ENCODE results near the gene PLCD3. TPM values are rescaled to one million over a fixed set of nuclear protein-coding genes. Genes with fewer than 3 reads are reported as not detected.

The PLCD3 gene
- total and polyA plus RNA-seq, 9 of the 15 experiments (the other 6 are each of a cell fraction or from before 2014, with no cell fraction given) = 0.20 to 22.6 (median 7.5) TPM

GRCh38 chr17:45162025-45162687, 29.8 kb upstream of the PLCD3 start:
- Histone ChIP-seq H3K4me2 (ENCODE audit: insufficient read depth, low read length) (peak overlapping the region; percentile 83), H3K79me2 (ENCODE audit: control insufficient read depth, insufficient read depth, low read length) (peaks cover 35% of the 10 kb centered on the region), H3K9me3 (replicated peaks; ENCODE audit: control insufficient read depth, insufficient read depth, low read depth, low read length) (no peaks in the 10 kb centered on the region), H3K36me3 (ENCODE audit: control insufficient read depth, insufficient read depth, low read length) (peaks cover 5% of the 10 kb centered on the region; the same call in 2 of the 3 replicates), H4K20me1 (replicated peaks; ENCODE audit: control insufficient read depth, insufficient read depth, low read length) (no peaks in the 10 kb centered on the region), H2AFZ (ENCODE audit: low read depth, low read length) (peak overlapping the region; percentile 92), H3K27ac (ENCODE audit: extremely low read depth, low read depth, low read length) (peak overlapping the region; percentile 33; the same call in 2 of the 3 replicates), H3K4me1 (replicated peaks in 1 of 2; ENCODE audit: control insufficient read depth in 2 of 2, insufficient read depth in 2 of 2, low read length in 2 of 2) (peaks cover 37 to 38% of the 10 kb centered on the region in 2 experiments), H3K9ac (ENCODE audit: insufficient read depth in 1 of 2, low read depth in 2 of 2, low read length in 2 of 2) (peak overlapping the region; percentile 31 to 89), H3K9me1 (ENCODE audit: control insufficient read depth, insufficient read depth, low read length) (no peaks in the 10 kb centered on the region), H3K4me3 (peak overlapping the region; percentile 6), H3K27me3 (ENCODE audit: control insufficient read depth in 2 of 2, insufficient read depth in 2 of 2, low read length in 2 of 2) (no peaks in the 10 kb centered on the region)
- intact Hi-C loops (cut with micrococcal nuclease) (no loop called here), in situ Hi-C loops (cut with MboI) (no loop called here)
- ChIA-PET CTCF (ENCODE audit: low intra/inter-chr PET ratio) (interaction anchor here (1.0 to 3.0 kb wide), 2 partner anchors 27 to 30 kb away, joined by 3 to 19 read pairs; partner anchors contain the start of genes ACBD4 and PLCD3), POLR2A (interaction anchor here (0.6 to 9.6 kb wide), 14 partner anchors 8 to 245 kb away, joined by 3 to 497 read pairs (median 6); partner anchors contain the start of genes ACBD4, HEXIM1 and NMT1)
- BruUV-seq (replicated peaks) = TSS peak; percentile 62
- ATAC-seq = no peak
- no peak for FAIRE-seq
- 45% methylated on average over 9 of the region's 9 CpGs for WGBS (ENCODE audit: insufficient coverage, low coverage, missing lambda C conversion rate)
- DNase-seq (ENCODE audit: extremely low read depth in 1 of 4, low spot score in 3 of 4) = no peak
- TF ChIP-seq MBD2 (IDR thresholded peaks at IDR 0.05; ENCODE audit: borderline replicate concordance, low read depth) (no peak), TFAP4 (CRISPR knock-in tag; IDR thresholded peaks at IDR 0.05; ENCODE audit: borderline replicate concordance) (no peak), REST (IDR thresholded peaks at IDR 0.05; ENCODE audit: borderline replicate concordance) (no peak), REST (CRISPR knock-in tag; IDR thresholded peaks at IDR 0.05; ENCODE audit: low read depth) (no peak)

All from K562 (cell line).